ENCODE results near the gene TGM6. TPM values are rescaled to one million over a fixed set of nuclear protein-coding genes. Genes with fewer than 3 reads are reported as not detected.

Gene TGM6
- total RNA-seq, 1 donor from 2014 or later = not detected

DNA sequence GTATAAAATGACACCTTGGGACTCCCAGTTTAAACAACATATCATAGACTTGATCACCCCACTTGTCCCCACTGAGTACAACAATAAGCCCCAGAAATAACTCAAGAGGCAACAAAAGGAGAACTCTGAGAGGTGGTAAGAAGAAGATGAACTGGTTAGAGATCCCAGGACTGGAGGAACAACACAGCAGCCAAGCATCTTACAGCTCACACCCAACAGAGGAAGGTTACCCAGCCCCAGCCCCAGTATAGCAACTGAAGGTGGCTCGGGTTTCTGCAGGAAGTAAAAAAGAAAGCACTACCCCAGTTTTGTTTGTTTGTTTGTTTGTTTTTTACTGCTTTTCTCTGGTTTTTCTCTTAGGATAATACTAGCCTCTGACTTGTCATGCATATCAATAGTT is 17.1 kb upstream of the TGM6 start:
- DNase-seq (ENCODE audit: low spot score in 2 of 2) (no peak), FAIRE-seq (no peak)

DNA sequence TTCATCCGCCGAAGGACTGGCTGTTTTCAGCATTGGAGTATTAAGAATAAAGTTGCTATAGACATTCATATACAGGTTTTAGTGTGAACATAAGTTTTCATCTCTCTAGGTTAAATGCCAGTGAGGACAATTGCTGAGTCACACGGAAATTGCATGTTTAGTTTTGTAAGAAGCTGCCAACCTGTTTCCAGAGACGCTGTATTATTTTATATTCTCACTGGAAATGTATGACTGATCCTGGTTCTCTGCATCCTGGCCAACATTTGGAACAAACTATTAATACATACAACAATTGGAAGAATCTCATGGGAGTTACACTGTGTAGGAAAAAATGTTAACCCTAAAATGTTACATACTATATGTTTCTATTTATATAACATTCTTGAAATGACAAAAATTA is 16.7 kb upstream of the TGM6 start:
- no peak for FAIRE-seq
- DNase-seq (ENCODE audit: low spot score in 2 of 2) = no peak

DNA sequence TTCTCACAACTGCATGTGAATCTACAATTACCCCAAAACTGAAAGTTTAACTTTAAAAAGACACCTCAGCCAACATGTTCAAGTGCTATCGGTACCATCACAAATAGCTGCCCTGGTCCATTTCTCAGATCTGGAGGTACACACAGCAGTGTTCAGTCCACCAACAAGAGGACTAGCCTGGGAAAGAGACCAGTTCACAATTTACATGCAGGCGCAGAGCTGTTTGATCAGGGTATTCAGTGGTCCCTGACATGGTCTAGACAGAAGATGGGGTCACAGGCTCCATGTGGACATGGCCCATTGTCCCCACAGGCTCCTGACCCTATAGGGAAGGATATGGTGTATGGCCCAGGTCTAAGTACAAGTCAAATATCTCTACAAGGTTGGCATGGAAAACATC is 15.6 kb upstream of the TGM6 start:
- FAIRE-seq = no peak
- no peak for DNase-seq (ENCODE audit: low spot score in 2 of 2)

DNA sequence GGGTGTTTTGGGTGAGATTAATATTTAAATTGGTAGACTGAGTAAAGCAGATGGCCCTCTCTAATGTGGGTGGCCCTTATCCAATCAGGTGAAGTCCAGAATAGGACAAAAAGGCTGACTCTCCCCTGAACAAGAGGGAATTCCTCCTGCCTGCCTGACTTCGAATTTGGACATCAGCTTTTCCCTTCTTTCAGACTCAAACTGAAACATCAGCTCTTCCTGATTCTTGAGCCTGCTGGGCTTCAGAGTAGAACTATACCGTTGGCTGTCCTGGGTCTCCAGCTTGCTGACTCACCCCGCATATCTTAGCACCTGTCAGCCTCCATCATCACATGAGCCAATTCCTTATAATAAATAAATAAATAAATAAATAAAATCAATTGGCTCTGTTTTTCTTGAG is 15.0 kb upstream of the TGM6 start:
- no peak for FAIRE-seq
- no peak for DNase-seq (ENCODE audit: low spot score in 2 of 2)

DNA sequence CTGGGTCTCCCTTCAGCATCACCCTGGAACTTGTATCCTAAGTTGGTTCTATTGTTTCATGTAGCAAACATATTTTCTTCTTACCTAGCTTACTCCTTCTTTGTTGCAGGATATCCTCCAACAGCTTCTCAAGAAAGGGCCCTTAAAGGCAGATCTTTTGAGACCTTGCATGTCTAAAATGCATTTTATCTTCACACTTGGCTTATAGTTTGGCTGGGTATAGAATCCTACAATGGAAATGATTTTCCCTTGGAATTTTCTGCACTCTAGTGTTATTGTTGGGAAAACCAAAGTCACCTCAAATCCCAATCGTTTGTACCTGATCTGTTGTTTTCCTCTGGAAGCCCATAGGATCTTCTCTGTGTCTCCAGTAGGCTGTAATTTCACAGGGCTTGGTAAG is 12.1 kb upstream of the TGM6 start:
- FAIRE-seq (no peak), DNase-seq (ENCODE audit: low spot score in 2 of 2) (no peak)

DNA sequence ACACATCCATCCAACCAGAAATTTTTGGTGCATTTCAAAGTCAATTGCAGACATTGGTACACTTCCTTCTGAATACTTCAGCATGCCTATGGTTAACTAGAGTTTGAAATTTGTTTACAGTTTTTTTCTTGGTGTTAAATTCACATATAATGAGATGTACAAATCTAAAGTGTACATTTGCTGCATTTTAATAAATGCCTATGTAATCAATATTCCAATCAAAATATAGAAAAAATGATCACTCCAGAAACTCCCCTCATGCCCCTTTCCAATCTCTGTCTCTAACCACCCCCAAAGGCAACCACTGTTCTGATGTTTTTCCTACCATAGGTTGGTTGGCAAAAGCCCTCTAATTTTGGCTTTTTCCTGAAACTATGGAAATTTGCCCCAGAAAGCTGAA is 7.6 kb upstream of the TGM6 start:
- no peak for DNase-seq (ENCODE audit: low spot score in 2 of 2)
- FAIRE-seq = no peak

DNA sequence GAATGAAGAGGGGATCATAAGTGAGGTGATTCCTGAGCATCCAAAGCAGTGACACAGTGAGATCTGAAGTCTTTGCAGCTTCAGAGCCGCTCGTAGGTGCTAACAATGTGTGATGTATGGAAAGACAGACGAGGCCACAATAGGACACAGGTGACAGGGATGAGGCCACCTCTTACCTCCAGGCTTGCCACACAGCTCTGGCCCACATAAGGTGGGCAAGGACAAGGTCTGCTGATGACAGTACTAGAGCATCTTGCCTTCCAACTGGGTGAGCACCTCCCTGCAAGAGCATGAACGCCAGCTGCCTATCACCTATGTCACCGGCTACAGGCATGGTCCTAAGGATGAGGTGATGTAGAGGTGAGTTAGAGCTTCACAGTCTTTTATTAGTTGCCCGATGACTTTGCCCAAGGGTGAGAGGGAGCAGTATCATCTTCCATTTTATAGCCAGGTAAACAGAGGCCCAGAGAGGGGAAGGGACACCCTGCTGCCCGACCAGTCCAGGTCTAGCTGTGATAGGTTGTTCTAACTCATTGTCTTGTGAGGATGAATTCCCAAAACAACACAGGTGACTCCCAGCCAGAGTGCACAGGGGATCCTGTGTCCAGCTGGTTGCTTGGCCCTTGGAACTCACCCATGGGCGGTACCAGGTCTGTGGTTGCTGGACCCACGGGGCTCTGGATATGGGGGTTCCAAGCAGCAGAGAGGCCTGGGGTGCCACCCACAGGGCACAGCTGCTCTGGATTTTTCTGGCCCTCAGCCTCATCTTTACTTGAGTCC is 6.2 kb upstream of the TGM6 start:
- DNase-seq (ENCODE audit: low spot score in 2 of 2) (no peak), FAIRE-seq (no peak)

DNA sequence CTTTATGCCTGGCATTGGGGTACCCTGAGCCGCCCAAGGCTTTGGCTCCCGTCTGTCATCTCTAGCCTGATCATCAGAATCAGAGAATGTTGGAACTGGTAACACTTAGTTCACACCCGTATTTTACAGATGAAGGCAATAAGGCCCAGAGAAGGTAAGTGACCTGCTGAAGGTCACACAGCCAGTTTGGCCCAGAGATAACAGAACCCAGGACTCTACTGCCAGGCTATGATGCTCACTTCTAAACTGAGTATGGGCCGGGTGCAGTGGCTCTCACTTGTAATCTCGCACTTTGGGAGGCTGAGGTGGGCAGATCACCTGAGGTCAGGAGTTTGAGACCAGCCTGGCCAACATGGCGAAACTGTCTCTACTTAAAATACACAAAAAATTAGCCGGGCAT is 1.8 kb upstream of the TGM6 start:
- no peak for FAIRE-seq
- no peak for DNase-seq (ENCODE audit: low spot score in 2 of 2)

DNA sequence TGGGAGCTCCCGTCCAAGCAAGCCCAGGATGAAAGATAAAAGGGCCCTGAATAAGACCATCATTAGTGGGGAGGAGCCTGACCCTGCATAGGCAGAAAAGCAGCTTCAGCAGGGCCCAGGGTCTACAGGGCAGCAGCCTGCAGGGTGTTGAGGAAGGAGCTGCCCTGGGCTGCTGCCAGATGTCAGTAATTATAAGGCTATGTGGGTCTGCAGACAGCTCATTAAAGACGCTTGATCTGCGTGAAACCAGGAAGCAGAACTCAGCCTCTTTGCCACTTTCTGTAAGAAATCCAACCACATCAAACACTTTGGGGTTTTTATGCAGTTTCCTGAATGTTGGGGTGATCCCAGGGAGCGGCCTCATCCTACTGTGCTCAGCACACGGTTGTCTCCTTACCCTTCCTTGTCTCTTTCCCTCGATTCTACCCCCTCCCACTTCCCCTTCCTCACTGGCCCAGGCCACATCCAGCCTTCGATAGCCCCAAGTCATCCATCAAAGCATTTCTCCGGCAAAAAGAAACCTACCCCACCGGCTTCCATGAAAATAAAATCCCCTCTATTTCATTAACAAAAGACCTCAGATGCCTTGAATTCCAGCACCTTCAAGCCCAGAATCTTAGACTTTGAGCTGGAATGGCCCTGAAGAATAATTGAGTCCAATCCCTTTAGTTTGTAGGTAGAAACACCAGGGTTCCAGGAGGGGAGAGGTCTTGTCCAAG is 1.0 kb upstream of the TGM6 start:
- DNase-seq (ENCODE audit: low spot score in 2 of 2) = no peak
- FAIRE-seq = no peak

DNA sequence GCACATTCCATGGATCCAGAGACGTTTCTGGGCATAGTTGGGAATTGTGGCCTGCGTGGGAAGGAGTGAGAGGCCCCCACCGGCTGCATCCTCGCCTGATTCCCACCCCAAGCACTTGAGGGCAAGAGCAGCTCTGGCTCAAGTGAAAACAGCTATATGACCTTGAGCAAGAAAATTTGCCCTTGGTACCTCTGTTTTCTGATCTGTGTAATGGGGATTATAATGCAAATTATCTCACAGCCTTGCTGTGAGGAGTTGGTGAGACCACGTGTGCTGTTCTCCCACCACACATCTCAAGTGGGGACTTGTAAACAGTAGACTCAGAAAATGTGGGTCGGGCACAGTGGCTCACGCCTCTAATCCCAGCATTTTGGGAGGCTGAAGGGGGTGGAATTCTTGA is 602 bp downstream of the TGM6 start:
- no peak for DNase-seq (ENCODE audit: low spot score in 2 of 2)
- FAIRE-seq = no peak

DNA sequence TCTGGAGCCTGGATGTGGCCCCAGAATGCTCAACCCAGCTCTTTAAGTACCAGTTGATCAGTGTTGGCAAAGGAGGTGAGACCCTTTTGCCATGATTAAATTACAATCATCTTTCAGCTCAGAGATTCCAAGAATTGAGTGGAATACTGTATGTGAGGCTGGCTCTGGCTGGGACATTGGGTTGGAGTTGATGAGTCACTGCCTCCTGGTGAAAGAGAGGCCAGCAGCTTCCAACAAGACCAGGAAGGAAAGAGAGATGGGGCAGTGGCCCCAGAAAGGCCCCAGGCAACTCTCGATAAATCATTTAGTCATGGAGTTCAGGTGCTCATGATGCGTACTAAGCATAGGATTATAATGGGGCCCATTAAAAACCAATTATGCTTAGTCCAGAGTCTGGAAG is 2.1 kb downstream of the TGM6 start:
- FAIRE-seq = no peak
- no peak for DNase-seq (ENCODE audit: low spot score in 2 of 2)

DNA sequence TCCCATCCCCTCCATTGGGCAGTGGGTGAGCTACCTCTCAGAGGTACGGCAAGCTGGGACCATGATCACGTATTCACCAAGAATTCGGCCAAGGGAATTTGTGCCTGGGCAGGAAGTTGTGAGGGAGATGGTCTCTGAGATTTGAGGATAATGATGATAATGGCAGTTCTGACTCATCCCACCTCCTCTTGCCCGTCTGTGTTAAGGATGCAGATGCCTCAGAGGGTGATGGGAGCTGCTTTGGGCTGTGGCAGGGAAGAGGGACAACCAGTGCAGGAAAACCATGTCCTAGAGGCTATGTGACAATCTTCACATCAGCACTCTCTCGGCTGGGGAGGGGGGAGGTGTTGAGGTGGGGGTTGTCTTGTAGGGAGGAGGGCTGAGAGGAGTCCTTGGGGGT is 4.3 kb downstream of the TGM6 start:
- FAIRE-seq (no peak), DNase-seq (ENCODE audit: low spot score in 2 of 2) (no peak)

DNA sequence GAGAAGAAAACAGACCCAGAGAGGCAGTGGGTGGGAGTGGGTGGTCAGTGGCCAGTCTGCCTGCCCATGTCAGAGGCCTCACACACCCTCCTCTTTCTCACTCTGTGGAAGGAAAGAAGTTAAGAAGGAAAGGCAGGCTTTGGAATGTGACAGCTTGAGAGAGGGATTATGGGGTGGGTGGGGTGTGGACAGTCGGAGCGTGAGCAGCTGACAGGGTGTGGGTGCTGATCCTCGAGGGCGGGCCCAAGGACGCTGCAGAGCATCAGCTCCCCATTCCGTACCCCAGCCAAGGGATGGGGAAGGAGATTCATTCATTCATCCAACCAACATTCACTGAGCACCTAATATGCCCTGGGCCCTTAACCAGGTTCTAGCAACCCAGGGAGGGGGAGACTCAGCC is 4.8 kb downstream of the TGM6 start:
- FAIRE-seq = no peak
- no peak for DNase-seq (ENCODE audit: low spot score in 2 of 2)

DNA sequence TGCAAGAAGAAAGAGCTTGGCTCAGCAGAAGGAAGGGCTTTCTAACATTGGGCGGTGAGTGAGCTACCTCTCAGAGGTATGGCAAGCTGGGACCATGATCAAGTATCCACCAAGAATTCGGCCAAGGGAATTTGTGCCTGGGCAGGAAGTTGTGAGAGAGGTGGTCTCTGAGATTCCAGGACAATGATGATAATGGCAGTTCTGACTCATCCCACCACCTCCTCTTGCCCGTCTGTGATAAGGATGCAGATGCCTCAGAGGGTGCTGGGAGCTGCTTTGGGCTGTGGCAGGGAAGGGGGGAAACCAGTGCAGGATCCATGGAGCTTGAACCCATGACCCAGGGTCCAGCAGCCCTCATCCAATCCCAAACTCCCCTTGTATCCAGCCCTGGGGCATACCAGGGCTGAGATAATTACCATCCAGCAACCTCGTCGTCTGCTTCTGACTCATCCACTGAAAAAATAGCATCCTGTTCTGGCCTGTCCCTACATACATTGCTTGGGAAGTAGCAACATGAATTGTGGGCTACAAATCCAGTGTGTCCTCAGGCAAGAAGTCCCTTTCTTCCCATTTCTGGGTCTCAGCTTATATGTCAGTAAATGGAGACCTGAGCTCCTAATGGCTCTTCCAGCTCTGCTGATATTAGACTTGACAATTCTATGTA is 5.9 kb downstream of the TGM6 start:
- DNase-seq (ENCODE audit: low spot score in 2 of 2) (no peak), FAIRE-seq (no peak)

DNA sequence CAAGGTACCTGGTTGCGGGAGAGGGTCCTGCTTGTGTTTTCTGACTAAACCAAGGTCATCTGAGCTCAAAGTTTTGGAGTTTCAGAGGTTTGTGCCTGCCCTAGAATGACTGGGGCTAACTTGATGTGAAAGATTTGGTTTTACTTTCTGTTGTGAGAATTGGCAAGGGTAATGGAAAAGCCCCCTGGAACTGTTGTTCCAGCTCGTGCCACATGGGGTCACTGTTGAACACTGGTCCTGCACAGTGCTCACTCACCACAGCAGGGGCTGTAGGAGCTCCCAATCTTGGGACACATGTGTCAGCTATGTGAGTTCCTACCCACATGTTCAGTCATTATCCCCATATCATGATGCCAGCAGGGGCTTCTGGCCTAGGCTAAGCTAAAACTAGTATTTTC is 6.5 kb downstream of the TGM6 start:
- DNase-seq (ENCODE audit: low spot score in 2 of 2) (no peak), FAIRE-seq (no peak)

DNA sequence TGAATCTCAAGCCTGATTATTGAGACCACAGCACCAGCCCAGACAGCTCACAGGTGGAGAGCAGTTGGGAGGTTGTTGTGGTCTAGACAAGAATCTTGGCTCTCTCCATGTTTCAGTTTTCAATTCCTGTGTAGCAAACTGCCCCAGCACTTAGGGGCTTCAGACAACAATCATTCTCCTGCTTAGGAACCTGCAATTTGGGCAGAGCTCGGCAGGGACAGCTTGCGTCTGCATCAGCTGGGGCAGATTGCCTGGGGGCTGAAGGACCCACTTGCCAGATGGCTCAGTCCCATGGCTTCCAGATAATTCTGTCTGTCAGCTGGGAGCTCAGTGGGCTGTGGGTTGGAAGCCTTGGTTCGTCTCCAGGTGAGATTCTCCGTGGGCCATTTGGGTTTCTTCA is 6.9 kb downstream of the TGM6 start:
- no peak for FAIRE-seq
- no peak for DNase-seq (ENCODE audit: low spot score in 2 of 2)

DNA sequence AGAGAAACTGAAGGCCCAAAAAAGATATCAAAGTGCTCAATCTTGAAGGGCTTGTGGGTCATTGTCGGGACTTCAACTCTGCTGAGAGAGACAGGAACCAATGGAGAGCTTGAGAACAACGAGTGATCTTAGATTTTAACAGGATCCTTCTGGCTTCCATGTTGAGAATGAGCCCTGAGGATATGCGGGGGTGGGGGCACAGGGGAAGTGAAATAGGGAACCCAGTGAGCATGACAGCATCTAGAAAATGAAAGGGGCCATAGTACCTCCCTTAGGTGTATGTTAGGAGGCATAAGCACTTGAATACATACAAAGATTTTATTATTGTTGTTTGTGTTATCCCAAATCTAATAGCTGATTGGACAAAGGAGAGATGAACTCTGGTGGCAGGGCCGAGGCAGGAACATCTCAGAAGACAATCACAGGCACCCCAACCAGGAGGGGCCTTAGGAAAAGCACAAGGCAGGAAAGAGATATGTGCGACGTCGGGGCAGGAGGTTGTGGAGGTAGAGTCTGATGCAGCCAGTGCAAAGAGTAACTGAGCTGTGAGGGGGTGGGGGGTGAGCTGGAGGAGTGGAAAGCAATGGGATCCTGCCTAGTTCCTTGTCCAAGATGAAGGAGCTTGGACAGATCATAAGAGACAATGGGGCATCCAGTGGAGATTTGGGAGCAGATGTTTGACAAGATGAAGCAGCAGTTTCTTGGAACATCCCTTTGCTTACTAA is 10.4 kb downstream of the TGM6 start:
- DNase-seq (ENCODE audit: low spot score in 2 of 2) (no peak), FAIRE-seq (no peak)

DNA sequence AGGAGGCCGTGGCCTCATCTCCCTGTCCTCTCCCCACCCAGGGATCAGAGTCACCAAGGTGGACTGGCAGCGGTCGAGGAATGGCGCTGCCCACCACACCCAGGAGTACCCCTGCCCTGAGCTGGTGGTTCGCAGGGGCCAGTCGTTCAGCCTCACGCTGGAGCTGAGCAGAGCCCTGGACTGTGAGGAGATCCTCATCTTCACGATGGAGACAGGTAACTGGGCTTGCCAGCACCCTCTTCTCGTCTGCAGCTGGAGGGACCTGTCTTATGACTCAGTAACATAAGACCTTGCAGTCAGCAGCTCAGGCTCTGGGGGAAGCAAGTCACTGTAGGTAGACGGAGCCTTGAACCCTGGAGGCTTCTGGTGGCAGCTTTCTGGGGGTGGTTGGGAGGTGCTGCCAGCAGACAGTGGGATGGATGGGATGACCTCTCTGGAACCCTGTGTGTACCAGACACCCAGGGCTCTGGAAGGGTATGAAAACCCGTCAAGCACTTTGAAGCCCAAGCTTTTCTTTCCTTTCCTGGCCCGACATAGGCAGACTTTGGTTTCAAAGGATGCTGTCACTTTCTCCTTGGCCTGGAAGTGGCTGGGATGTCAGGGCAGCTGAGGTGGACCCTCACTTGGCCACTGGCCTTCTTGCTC is 13.8 kb downstream of the TGM6 start:
- no peak for FAIRE-seq
- DNase-seq (ENCODE audit: low spot score in 2 of 2) = no peak

DNA sequence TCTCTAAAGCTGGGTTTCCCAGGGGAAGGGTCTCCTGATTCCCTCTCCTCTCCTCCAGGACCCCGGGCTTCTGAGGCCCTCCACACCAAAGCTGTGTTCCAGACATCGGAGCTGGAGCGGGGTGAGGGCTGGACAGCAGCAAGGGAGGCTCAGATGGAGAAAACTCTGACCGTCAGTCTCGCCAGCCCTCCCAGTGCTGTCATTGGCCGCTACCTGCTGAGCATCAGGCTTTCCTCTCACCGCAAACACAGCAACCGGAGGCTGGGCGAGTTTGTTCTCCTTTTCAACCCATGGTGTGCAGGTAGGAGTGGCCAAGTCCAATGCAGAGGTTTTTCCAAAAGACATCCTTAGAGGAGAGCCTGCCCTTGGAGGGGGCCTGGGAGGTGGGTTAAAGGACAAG is 14.4 kb downstream of the TGM6 start:
- DNase-seq (ENCODE audit: low spot score in 2 of 2) = no peak
- no peak for FAIRE-seq

DNA sequence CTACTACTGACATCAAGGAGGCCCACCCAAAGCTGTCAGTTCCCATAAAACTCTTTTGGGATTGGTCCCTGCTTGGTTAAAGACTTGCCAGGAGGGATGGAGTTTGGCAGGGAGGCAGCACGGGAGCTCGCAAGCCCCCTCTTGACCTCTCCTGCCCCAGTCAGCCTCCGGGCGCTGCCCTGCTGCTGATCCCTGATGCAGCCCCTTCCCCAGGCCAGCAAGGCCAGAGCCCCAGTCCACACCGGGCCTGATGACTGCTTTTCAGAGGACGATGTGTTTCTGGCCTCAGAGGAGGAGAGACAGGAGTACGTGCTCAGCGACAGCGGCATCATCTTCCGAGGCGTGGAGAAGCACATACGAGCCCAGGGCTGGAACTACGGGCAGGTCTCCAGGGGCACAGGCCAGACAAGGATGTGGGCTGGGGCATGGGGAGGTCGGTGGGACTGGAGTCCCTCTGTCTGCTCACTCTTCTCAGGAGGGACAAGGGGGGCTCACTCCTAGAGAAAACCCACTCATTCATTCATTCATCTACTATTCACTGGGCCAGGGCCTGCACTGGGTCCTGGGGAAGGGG is 15.6 kb downstream of the TGM6 start:
- no peak for FAIRE-seq
- DNase-seq (ENCODE audit: low spot score in 2 of 2) = no peak
